ENCODE results near the gene WDFY4.

GRCh38 chr10:48881937-48882336 lies 197.3 kb downstream of the WDFY4 start:
- TF ChIP-seq EZH2 (IDR thresholded peaks at IDR 0.05; ENCODE audit: insufficient read depth, poor library complexity, severe bottlenecking) (no peak), EZH2phosphoT487 (IDR thresholded peaks at IDR 0.05; ENCODE audit: insufficient read depth, low read depth) (no peak)
